Islet of Langerhans (tissue), 1 donor: ENCODE measurements around the gene LENG9.
A peak's percentile ranks its signal among the peaks of the same experiment; 100 is the strongest.
"Not testable (repeated sequence)": the region's sequence is repeated elsewhere in the genome, so short reads cannot be mapped to it uniquely, and the experiment has no call there.

Source experiments
- FAIRE-seq: peaks from one replicate; lab custom pipeline; 2011; peaks lifted over from hg19 to GRCh38; lab: Jason Lieb, UNC

LENG9 gene

DNA sequence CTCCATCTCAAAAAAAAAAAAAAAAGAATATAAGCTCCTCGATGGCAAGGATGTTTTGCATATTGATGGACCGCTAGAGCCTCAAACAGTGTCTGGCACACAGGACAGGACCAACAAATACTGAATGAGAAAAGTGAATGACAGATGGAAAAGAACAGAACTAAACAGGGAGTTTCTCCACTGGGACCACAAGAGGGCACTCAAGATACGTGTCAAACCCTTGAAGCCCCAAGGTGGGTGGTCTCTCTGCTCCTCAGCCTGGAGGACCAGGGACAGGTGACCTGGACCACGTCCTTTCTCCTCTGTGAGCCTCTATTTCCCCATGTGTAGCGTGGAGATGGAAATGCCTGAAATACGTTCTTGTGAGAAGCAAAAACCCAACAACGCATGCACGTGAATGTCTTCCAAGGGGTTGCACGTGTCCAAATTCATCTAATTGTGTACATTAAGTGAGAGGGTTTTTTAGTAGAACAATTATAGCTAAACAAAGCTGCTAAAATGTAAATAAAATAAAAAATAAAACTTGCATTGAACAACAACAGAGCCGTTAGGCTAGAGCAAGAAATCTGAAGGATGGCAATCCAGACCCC lies 15.2 kb upstream of the LENG9 start:
- FAIRE-seq = no peak

- no peak for FAIRE-seq
Measured at GRCh38 chr19:54477650-54478049, 14.1 kb upstream of the LENG9 start.

- FAIRE-seq = no peak
Measured at GRCh38 chr19:54475706-54476105, 12.1 kb upstream of the LENG9 start.

DNA sequence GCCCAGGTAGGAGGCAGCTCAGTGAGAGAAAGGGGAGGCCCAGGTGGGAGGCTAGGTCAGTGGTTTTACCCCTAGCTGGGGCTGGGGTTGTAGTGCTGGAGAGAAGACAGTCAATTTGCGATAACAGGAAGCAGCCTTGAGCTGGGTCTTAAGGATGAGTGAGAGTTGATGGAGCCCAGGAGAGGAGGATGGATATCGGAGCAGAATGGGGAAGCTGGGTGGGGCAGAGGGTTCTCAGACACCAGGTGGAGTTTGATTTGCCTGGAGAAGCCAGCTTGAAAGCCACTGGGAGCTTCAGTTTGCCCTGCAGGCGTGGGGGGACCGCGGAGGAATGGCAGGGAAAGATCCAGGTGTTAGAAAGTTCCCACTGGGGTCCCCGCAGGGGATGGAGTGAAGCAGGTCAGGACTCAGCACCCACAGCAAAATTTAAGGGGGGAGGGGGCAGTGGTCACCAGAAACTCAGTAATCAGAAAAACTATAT lies 10.4 kb upstream of the LENG9 start:
- FAIRE-seq = no peak

DNA sequence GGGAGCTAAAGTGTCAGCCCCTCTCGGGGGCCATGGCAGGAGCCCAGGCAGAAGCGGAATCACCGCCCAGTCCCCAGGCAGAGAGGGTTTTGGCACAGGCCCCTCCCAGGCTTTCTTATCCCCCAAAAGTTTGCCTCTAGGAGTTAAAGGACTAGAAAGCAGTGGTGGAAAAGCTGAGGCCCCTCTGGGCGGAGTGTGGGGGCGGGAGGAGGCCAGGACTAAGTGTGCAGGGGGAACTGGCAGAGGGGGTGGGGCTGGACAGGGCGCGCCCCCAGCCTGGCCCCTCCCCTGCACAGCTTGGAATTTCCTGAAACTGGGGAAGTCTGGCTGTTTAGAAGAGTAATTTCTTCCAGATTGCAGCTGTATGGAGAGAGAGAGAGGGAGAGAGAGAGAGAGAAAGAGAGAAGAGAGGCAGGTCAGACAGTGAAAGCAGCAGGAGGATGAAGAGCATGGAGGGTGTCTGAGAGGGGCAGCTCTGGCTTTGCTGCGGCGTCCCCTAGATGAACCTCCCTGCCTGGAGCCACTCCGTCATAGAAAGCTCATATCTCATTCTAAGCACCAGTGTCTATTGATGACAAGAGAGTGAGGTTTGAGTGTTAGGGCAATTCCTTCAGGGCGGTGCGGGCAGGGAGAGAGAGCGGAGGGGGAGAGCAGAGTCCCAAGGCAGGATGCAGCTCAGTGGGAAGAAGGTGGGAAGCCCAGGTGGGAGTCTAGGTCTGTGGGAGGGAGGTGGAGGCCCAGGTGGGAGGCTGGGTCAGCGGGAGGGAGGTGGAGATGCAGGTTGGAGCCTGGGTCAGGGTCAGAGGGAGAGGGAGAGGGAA lies 9.7 kb upstream of the LENG9 start, which contains the start of gene CDC42EP5:
TSS of gene CDC42EP5 (minus strand) at position 226 of the 821 bp plus-strand sequence. CDS start 7,749 bp downstream, outside the sequence.
- FAIRE-seq = no peak

DNA sequence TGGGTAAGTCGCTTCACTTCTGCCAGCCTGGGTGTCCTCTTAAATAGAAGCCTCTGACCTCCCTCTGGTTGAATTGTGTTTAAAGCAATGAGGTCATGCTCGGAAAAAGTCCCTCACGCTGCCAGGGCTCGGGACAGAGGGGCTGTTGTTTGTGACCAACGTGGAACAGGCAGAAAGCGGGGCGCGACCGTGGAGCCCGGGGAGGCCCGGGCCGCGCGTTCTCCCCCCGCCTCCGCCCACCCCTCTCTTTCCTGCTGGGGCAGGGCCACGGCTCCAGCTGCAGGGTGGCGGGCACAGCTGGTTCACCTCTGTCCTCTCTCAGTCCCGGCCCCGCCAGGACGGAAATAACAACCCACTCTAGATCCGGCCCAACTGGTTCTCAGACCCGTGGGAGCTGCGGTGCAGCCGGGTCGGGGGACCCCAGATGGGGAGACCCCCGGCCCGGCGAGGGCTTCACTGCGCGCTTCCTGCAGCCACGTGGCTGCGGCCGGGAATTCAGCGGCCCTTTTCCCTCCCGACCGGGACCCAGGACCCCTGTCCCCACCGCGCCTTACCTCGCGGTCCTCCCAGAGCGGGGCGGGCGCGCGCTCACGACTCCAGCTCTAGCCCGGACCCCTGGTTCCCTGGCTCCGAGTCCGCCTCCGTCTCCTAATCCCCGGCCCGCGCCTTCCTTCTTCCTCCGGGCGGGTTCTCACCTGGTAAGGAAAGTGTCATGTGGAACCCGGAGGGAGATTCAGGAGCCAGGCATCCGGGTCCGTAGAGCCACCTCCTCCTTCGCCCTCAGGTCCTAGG lies 7.6 kb upstream of the LENG9 start:
- no peak for FAIRE-seq

- no peak for FAIRE-seq
Measured at GRCh38 chr19:54470276-54470887, 6.8 kb upstream of the LENG9 start.

- FAIRE-seq = no peak
Measured at GRCh38 chr19:54469496-54469934, 5.9 kb upstream of the LENG9 start.

GRCh38 chr19:54466110-54466480 lies 2.5 kb upstream of the LENG9 start:
- not testable (repeated sequence) for FAIRE-seq

- no peak for FAIRE-seq
Measured at GRCh38 chr19:54465426-54466109, 2.0 kb upstream of the LENG9 start.

GRCh38 chr19:54464630-54465425 lies 1.2 kb upstream of the LENG9 start:
- FAIRE-seq = no peak

DNA sequence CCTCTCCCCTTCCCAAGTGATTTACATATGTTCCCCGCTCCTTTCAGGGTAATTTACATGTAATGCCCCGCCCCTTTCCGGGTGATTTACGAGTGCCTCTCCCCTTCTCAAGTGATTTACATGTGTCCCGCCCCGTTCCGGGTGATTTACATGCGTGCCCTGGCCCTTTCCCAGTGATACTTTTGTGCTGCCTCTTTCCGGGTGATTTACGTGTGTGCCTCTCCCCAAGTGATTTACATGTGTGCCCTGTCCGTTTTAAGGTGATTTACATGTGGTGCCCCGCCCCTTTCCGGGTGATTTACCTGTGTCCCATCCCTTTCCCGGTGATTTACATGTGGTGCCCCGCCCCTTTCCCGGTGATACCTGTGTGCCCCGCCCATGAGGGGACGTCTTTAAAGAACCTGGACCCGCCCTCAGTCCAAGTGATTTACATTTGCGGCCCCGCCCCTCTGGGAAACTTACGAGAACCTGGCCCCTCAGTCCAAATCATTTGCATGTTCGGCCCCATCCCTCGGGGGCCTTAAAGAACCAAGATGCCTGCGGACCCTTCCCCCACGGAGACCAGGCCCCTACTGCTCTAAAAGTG lies 559 bp upstream of the LENG9 start:
- peak; percentile 96 for FAIRE-seq

DNA sequence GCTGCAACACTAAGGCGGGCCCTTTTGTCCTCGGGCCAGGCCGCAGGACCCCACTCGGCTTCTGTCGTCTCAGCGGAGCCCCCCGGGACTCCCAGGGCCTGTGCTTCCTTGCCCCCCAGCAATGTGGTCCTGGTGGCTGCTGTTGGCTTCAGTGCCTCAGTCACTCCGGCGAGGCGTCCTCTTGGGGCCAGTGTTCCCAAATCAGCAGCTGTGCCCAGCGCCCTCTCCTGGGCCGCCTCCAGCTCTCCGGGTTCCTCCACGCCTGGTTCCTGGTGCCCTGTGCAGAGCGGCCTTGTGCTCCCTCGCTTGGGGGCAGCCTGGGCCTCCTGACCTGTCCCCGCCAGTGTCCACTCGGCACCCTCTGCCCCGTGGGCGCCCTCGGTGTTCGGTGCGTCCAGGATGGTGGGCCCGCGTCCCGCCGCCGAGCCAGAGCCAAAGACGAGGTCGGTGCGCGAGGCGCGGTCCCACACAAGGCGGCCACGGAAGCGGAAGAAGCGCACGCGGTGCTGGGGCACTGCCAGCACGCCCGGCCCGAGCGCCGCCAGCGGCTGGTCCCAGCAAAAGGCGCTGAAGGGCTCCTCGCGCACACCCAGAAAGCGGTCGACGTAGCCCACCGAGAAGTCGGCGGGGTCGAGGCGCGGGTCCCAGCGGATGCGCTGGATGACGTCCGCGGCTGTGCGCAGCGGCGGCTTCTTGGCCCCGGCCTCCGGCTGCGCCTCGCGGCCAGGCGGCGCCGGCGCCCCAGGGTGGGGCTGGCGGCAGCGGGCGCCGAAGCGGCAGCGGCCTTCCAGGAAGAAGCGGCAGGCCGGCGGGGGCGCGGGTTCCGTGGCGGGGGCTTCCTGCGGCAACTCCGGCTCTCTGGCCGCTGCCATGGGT lies 685 bp downstream of the LENG9 start:
- FAIRE-seq = no peak

- no peak for FAIRE-seq
Measured at GRCh38 chr19:54462047-54462654, 1.4 kb downstream of the LENG9 start.

GRCh38 chr19:54461613-54462012 lies 2.0 kb downstream of the LENG9 start:
- no peak for FAIRE-seq

- no peak for FAIRE-seq
Measured at GRCh38 chr19:54461210-54461609, 2.4 kb downstream of the LENG9 start.

DNA sequence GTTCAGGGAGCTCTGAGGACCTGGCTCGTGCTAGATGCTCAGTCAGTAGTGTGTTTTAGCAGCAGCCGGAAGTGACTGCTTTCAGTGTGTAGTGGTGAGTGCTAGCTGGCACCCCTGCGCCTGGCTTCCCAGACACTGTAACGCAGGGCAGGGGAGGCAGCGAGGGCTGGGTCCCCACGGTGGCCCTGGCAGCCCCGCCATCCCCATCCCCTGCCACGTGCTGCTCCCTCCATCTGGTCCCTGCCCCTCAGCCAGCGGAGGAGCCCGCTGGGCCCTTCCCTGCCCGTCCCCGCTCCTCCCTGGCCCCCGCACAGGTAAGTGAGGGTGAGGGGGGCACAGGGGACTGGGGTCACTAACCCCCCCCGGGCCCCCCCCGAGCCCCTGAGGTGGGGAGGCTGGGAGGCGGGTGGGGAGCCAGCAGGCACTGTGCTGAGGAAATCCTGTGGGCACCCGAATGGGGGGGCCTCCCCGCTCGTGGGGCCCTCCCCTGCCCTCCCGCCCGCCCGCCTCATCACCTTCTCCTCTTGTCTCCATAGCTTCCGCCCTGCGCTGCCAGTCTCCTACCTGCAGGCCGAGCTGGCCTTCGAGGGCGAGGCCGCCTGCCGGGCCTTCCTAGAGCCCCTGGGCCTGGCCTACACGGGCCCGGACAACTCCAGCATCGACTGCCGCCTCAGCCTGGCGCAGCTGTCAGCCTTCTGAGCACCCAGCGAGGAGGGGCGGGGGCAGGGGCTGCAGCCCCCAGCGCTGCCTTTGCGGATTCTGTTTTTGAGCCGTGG lies 3.2 kb downstream of the LENG9 start:
- no peak for FAIRE-seq
